Renal pelvis (tissue), 4 donors: Measurements from ENCODE around the gene PLA2G5. TPM values are rescaled to one million over a fixed set of nuclear protein-coding genes. Genes with fewer than 3 reads are reported as not detected.

Source experiments
- DNase-seq: peaks from one replicate; pipeline ENCODE4 v3.0.0-alpha.2; 2013
- polyA plus RNA-seq, 3 donors: library from polyadenylated mRNA; unstranded; fragments of 120-200 nt; gene quantifications; one replicate each; pipeline ENCODE4 v1.2.1, GENCODE V29; 2013; ENCODE audit not compliant: insufficient read length in 3 of 3

Gene PLA2G5
- polyA plus RNA-seq, 3 donors, result not detected

DNA sequence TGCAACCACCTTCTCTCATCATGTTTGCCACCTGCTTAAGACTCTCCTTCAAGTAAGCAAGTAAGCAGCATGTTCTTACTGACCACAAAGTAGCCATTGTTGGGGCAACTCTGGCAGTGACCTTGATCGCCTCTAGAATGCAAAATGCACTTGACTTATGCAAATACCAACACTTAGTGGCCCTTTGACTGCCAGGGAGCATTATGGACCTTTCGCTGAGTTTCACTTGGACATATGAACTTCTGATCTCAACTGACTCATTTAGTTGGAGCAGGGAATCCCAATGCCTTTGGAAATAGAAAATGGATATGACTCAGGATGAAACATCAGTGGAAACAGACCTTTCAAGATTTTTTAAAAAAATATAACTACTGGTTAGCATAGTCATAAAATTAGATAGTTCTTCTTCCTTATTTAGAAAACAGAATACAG is 6.1 kb upstream of the PLA2G5 start:
- DNase-seq, result no peak

DNA sequence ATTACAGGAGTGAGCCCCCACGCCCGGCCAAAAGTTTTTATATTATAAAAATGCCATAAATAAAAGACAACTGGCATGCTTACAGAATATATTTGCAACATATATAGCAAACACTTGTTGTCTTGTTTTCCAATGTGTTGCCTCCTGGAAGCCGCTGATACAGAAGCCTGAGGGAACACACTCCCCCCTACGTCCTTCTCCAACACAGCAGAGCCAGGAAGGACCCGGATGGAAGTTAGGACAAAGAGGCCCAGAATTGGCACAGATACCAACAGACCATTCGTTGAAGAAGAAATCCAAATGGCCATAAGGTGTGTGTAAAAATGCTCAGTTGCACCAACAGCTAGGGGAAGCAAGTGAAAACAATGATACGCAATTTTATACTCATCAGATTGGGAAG is 1.3 kb upstream of the PLA2G5 start:
- DNase-seq, result no peak

DNA sequence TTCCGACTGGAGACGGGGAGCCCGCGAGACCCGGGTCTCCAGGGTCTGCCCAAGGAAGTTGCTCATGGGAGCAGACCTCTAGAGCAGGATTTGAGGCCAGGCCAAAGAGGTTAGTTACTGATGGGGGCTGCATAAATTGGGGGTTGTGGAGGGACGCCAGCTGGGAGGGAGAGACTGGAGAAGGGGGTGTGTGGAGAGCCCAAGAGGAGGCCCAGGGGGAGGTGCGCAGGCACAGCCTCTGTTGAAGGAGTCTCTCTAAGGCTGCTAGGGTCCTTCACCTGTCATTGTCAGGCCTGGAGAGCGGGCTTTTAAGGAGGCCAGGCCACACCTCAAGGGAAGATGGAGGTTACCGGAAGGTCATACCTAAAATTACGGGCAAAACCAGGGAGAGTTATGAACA is 363 bp downstream of the PLA2G5 start:
- no peak for DNase-seq

DNA sequence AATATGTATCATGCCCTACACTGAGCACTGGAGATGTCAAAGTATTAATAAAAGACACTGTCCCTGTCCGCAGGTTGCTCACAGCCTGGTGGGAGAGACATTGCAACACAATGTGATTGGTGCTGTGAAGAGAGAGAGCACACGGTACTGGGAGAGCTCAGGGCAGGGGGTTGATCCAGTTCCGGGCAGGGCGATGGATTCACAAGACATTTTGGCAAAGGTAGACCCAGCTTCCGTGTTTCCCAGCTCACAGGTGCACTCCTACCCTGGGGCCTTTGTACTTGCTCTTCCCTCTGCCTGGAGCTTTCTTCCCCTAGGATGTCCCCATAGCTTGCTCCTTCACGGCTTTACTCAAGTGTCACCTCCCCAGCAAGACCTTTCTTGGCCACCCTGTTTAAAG is 1.4 kb downstream of the PLA2G5 start:
- DNase-seq, result no peak

DNA sequence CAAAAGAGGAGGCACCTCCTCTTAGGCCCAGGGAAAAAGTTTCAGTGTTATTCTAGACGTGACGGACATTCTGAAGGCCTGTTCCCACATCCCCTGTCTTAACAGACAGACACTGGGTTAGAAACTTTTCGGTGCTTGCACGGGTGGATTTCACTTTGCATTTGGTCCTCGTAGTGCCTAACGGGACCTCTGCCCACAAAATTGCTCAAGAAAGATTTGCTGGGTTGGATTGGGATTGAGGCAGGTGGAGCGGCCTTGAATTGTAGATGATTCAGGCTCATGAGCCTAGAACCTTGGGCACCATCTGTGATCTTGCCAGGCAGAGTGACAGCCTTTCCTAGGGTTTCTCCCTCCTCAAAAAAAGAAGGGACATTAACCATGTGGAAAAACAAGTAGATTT is 2.8 kb downstream of the PLA2G5 start:
- DNase-seq, result no peak

DNA sequence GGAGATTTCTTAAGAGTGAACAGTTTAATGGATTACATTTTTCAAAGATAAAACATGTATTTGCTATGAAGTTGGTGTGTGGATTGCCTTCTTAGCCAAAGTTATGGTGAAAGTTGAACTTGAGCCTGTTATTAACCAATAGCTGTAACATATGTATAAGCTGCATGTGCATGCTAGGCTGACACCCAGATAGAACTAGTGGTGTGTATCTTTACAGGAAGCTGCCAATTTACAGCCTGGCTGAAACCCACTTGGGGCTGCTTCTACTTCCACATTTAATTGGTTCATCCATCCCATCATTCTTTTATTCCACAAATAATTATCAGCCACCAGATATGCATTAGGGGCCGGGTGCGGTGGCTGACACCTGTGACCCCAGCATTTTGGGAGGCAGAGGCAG is 3.3 kb downstream of the PLA2G5 start:
- no peak for DNase-seq

DNA sequence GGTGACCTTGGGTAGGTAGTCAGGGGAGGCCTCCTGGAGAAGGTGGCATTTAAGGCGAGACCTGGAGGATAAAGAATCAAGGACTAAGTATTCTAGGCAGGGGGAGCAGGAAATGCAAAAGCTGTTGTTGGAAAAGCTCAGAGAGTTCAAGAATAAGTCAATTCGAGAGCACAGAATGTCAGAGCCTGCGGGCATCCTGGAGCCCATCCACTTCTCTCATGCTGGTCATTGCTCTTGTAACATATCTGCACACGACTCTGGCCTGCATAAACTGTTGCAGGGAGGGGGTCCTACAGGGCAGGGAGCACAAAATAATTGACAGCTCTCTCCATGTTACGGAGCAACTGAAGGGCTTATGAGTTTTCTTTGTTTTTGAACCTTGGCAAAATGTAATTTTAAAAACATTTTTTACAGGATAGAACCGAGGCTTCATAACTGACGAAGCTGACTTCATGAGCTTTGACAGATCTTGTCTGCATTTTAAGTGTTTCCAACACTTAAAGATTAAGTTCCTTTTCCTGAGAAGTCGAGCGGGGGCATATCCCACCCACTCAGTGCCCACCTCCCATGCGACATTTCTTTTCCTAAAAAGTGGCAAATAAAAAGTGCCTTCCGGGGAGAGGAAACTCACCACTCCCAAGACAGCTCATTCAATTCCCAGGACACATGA is 4.2 kb downstream of the PLA2G5 start:
- DNase-seq, result no peak

DNA sequence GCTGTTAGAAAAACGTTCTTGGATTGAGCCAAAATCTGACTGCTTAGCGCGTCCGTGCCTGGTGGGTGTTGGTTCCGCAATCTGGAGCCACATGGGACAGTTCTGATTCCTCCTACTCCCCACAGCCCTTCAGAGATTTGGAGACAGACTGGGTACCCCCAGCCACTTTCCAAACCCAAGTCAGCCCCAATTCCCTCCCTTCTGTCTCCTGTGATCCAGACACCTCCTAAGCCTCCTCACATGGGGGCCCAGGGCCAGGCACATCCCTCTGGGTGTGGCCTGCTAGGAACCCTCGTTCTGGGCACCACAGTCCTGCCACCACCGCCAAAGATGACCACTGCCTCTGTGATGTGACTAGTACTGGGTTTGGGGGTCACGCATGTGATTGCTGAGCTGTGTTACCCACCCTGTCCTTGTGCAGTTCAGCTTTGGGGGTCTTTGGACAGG is 4.8 kb downstream of the PLA2G5 start:
- DNase-seq, result no peak

DNA sequence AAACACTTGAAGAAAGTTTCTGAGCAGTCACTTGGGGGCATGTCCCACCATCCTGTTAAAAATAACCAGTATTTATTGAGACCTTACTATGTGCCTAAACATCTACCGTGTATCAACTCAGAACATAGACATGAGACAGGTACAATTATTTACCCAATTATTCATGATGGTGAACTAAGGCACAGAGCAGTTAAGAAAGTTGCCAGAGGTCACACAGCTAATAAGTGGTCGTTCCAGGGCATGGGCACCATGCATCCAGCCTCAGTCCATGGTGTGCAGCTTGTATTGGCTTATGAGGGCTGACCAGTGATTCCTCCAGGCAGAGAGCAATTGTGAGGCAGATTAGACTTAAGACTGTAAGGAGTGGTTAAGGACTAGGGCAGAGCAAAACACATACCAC is 5.4 kb downstream of the PLA2G5 start:
- DNase-seq, result no peak

DNA sequence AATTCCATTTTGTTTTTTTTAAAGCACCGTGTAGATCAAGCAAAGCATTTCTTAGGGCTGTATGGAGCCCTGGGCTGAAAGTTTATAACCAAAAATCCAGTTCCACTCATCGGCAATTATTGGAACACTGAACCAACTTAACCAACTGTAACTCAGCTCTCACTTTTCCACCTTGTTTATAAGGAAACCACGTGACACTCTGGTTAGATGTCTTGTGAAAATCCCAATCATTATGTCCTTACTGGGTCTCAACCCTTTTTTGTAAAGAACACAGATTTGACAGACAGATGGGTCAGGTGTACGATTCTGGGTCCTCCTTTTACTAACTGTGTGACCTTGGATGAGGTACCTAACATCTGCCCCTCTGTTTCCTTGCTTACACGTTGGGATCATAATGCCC is 6.2 kb downstream of the PLA2G5 start:
- no peak for DNase-seq

DNA sequence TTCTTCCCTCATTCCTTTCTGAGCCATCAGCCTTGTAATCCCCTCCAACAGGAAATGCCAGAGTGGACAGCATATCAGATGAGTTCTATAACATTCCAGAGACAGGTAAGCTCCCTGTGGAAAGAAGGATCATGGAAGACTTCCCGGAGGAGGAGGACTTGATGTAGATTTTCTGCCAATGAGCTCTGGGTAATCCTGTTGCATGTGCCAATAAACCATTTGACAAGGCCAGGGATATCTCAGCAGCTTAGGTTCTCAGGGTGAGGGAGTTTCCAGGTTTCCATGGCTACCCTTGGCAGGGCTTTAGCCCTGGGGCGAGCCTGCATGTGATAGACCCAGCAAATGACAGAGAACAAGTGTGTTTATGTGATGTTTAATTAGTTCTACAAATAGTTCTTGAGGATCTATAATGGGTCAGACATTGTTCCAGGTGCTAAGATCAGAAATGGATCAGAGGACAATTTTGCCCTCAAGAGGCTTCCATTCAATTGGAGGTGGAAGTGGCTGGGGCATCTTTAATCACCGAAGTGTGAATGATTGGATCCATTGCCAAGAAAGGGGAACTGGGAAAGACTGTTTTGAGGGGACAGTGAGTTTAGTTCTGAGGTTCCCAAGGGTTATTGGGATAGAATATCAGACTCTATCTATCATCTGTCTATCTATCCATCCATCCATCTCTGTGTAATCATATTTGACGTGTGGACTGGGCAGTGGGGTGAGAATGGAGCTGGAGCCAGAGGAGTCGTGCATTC is 6.9 kb downstream of the PLA2G5 start:
- no peak for DNase-seq

DNA sequence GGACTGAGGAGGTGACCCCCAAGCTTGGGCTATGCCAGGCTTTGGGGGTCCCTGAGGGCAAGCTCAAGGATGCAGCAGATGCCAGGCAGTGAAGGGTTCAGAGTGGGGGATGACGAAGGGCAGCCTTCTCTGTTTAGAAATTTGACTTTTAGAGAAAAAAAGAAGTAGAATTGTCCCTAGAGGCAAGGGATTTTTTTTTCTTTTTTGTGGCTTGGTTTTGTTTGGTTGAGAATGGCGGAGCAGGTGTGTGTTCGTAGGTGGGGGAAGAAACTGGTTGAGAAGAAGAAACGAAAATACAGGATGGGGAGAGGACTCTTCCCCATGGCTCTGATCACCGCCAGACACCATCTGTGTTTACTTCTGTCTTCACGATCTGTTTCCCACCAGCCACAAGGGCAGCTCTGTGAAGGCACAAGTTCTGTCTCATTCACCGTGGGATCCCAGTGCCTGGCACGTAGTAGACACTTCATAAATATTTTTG is 8.2 kb downstream of the PLA2G5 start:
- no peak for DNase-seq

DNA sequence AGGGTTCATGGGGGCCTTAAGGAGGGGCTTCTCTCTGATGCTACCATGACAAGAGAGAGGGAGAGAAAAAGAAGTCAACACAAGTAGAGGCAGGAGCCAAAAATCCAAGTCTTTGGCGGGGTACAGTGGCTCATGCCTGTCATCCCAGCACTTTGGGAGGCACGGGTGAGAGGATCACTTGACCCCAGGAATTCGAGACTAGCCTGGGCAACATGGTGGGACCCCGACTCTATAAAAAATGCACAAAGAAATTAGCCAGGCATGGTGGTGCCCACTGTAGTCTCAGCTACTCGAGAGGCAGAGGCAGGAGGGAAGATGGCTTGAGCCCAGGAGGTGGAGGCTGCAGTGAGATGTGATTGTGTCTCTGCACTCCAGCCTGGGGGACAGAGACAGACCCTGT is 8.7 kb downstream of the PLA2G5 start:
- no peak for DNase-seq

DNA sequence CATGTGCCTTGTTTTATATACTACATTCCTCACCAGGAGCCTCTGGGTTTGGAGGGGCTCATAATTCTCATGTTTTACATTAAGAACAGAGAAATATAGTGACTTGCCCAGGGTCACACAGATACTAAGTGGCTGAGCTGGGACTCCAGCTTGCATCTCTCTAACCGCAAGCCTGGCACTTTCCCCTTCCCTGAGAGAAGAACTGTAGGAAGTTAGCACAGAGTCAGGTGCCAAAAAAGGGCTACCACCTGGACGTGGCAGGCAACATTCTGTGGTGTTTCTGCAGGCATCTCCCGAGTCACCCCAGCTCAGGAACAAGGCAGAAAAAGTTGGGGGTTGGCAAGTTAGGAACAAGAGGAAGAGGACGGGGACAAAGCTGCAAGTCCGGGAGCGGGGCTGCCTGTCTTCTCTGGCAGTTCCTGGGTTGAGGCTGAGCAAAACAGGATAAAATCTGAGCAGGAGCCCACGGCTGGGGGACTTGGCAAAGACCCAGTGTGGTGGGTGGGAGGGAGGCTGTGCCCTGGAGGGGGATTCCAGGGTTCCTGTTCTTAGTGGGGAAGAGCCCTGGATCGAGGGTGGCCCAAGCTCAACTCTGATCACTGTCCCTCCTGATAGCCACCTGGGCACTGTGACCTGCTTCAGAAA is 9.8 kb downstream of the PLA2G5 start:
- no peak for DNase-seq

DNA sequence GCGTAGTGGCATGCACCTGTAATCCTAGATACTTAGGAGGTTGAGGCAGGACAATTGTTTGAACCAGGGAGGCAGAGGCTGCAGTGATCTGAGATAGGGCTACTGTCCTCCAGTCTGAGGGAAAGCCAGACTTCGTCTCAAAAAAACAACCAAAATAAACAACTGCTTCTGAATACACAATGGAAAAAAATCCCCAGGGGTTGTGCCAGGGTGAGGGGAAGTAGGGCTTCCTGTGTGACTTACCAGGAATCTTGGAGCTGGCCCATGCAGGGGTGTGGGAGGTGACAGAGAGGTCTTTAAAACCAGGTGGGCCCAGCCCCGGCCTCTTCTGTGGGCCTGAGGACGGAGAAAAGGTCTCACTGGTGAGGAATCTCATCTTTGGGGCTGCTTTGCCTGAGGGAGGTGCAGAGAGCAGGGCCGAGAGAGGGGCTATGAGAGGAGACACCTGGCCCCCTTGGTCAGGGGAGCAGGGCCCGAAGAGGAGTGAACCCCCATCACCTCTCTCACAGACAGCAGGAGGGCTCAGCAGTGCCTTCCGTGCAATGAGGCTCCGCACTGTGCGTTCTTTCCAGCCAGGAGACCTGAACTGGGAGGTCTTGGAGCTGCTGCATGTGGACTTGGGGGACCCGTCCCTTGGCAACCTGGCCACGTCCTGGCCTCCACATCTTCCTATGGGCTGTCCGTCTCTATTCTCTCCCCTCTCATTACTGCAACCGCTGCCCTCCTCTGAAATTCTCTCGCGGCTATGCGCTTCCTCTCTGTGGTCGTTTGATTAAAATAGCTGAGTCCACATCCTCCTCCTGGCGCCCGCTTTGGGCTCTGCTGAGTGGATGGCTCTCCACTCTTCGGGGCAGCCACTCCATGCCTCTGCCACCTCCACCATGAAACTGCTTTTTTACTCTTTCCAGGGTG is 10.7 kb downstream of the PLA2G5 start:
- no peak for DNase-seq

DNA sequence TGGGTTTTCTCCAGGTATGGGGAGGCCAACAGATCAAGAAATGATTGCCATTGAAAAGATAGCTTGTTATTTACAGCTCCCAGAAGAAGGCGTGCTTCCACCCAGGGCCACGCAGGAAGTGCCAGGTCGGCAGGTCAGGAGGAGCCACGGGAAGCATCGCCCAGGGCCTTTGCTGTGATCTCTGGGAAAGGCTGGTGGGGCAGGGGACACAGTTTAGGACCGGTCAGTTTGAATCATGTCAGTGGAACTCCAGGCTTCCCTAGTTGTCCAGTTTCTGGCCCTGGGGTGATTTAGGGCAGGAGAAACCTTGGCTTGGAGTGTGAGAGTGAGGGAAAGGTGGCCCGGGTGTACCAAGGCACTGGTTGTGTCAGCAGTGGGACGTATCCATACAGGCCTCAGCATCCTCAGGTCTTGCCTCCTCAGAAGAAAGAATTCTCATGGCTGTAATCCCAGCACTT is 11.4 kb downstream of the PLA2G5 start:
- no peak for DNase-seq

DNA sequence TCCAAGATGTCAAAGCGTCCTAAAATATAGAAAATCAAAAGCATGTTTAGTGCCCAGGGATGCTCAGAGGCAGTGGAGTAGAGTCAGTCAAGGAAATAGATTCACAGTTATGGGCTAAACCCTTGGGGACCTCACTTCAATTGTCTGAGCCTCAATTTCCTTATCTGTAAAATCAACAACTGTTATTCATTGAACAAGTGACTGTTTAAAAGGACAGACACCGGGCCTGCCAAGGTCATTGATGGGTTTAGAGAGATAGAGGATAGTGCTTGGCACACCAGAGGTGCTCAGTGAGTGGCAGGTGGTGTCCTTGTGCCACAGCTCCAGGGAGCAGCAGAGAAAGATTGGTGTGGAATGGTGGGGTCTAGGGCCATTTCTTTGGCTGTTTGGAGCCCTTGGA is 12.8 kb downstream of the PLA2G5 start:
- DNase-seq, result no peak

DNA sequence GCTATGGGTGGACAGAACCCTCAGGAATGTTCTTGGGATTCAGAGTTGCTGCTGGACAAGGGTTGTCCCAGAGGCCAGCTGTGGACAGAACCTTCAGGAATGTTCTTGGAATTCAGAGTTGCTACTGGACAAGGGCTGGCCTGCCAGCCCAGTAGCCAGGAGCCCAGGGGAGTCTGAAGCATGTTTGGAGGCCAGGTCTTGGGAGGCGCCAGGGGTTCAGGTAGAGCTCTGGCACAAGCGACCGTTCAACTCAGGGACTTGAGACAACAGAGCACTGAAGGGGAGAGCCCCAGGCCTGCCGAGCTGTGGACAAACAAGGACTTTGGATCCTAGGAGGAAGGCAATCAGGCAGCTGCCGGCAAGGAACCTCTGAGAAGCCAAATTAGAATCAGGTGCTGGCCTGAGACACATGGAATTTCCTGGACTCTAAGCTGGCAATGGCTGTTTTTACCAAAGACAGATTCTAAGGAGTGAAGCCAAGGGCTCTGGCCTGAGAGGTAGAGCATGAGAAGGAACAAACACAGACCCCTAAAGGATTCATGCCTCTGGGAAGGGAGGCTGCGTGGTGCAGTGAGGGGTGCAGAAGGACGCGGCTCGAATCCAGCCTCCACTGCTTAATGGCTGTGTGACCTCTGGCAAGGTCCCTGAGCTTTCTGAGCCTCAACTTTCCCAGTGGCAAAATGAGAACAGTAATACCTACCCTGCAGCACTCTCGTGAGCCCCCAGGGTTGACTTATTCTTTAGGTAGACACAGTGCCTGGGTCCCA is 13.4 kb downstream of the PLA2G5 start:
- no peak for DNase-seq

DNA sequence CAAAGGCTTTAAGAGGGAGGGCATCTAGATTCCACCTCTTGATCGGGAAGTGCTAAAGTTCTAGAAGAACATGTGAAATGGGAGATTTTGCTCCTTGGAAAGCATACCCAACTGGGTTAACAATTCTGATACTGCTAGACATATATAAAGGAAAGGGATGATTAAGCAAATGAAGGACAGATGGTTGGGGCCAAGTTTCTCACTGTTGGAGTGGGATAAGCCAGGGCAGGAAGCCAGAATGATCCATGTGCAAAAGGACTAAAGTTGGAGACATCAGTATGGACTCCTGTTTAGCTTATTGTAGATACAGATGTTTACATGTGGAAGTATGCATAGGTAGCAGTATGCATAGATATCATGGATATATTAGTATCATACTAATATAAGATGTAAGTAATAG is 16.8 kb downstream of the PLA2G5 start:
- no peak for DNase-seq

DNA sequence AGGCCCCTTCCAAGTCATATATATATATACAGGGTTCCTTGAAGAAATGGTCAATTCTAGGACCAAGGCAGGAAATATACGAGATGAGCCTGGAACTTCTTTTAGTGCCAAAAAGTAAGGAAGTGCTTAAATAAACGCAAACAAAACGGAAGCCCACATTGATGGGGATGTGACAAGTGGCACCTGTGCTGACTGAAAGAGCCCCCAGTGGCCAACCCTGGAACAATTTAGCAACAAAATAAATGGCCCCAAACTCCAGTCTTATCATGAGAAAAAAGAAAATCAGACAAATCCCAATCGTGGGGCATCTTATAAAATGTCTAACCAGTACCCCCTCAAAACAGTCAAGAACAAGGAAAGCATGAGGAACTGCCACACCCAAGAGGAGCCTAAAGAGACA is 17.7 kb downstream of the PLA2G5 start:
- DNase-seq, result no peak
